Breast epithelium (tissue), 4 donors: ENCODE measurements around the gene GLIS1. TPM values are rescaled to one million over a fixed set of nuclear protein-coding genes. Genes with fewer than 3 reads are reported as not detected.

Experiments used
- DNase-seq, 2 donors: peaks; one replicate each; pipeline ENCODE4 v3.0.0-alpha.2; 2019; ENCODE audit warnings: low spot score in 2 of 2
- H3K27ac ChIP-seq, 2 donors: fragments of 200-600 bp; sonication (generic) in 1 of 2; one replicate each; pipeline ENCODE4 v1.5.1; 2016 to 2019; ENCODE audit warnings: mild to moderate bottlenecking in 1 of 2
- H3K27me3 ChIP-seq, 2 donors: fragments of 200-600 bp; sonication (generic) in 1 of 2; one replicate each; pipeline versions ENCODE4 v1.5.1 to v1.6.0; 2017 to 2019; ENCODE audit warnings: control low read depth in 1 of 2, mild to moderate bottlenecking in 1 of 2
- H3K36me3 ChIP-seq: fragments of 200-600 bp; one replicate; pipeline ENCODE4 v1.5.1; 2019
- H3K4me1 ChIP-seq, 2 donors: fragments of 200-600 bp; sonication (generic); one replicate each; pipeline ENCODE4 v1.5.1; 2016 to 2019; ENCODE audit warnings: control low read depth in 1 of 2
- H3K4me3 ChIP-seq, 3 donors: fragments of 200-600 bp; sonication (generic); 1 replicate in 2 of 3; 2 replicates in 1 of 3; pipeline ENCODE4 v1.5.1; 2016 to 2019; ENCODE audit warnings: mild to moderate bottlenecking in 3 of 3, moderate library complexity in 2 of 3
- H3K9me3 ChIP-seq, 2 donors: fragments of 200-600 bp; sonication (generic) in 1 of 2; one replicate each; pipeline ENCODE4 v1.5.1; 2016 to 2019; ENCODE audit warnings: control low read depth in 1 of 2
- CTCF ChIP-seq, 3 donors: fragments of 450-650 bp; IDR thresholded peaks; one replicate each; pipeline ENCODE4 v1.5.1; 2016 to 2017; ENCODE audit warnings: antibody characterized with exemption in 3 of 3, mild to moderate bottlenecking in 3 of 3, moderate library complexity in 3 of 3
- POLR2A ChIP-seq: fragments of 450-650 bp; IDR thresholded peaks from one replicate; pipeline ENCODE4 v1.6.1; 2016; ENCODE audit warnings: antibody characterized with exemption, mild to moderate bottlenecking, moderate library complexity
- POLR2AphosphoS5 ChIP-seq, 3 donors: sonication (generic); formaldehyde crosslinking; IDR thresholded peaks; one replicate each; pipeline ENCODE4 v1.6.1; 2017; ENCODE audit warnings: antibody characterized with exemption in 3 of 3
- intact Hi-C: fragments of 100-400 bp; cut with DNase I; formaldehyde crosslinking; loops from one replicate; pipeline ENCODE4 v1.15.1; 2023; ENCODE audit warnings: low total_unique reads
- total RNA-seq, 3 donors: library from RNA; depleted of rRNA; stranded (reverse); fragments of >200 nt; gene quantifications; one replicate each; pipeline ENCODE4 v1.1.0, GENCODE V29; 2016

Gene GLIS1
- total RNA-seq, 3 donors from 2014 or later: 0.16 to 2.0 (median 0.59) TPM

DNA sequence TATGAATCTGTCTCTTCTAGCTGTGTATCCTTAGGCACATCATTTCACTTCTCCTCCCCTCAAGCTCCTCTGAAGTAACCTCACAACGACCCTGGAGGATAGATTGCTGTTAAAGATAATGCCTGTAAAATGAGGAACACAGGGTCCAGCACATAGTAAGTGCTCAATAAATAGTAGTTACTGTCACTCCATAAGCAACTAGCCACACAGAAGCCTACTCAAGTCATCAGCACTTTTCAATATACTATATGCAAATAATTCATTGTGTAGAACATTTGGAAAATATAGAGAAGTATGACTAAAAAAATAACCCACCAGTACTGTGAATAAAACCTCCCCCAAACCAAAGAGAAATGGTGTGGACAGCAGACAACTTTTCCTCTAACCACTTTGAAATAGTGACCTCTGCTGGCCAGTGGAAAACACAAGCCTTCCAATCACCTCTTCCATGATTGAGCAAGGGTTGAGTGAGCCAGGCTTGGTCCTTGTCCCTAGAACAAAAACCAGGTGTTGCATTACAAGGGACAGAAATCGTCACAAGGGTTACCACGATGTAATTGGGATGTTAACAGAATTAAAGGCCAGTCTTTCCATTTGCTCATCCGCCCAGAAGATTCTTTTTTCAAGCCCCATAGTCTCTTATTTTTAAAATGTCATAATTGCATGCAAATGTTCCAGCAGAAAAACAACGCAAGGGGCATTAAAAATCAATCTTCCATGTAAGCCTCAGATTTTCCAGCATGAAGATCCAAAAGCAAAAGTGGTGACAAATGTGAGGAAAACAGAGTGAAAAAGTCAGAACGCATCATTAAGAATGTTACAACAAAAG, 15.7 kb upstream of the GLIS1 start:
- peak in 2 of 3 donors; percentile 27 to 59 for TF ChIP-seq CTCF (IDR thresholded peaks at IDR 0.05)
- no peak for TF ChIP-seq POLR2AphosphoS5 (IDR thresholded peaks at IDR 0.05)
- Histone ChIP-seq H3K27me3 (no peaks in the 10 kb centered on the region), H3K4me1 (no peaks in the 10 kb centered on the region), H3K4me3 (no peak overlapping the region), H3K36me3 (no peaks in the 10 kb centered on the region), H3K9me3 (no peaks in the 10 kb centered on the region), H3K27ac (no peak overlapping the region)
- no peak for DNase-seq
- intact Hi-C loops: no loop called here

DNA sequence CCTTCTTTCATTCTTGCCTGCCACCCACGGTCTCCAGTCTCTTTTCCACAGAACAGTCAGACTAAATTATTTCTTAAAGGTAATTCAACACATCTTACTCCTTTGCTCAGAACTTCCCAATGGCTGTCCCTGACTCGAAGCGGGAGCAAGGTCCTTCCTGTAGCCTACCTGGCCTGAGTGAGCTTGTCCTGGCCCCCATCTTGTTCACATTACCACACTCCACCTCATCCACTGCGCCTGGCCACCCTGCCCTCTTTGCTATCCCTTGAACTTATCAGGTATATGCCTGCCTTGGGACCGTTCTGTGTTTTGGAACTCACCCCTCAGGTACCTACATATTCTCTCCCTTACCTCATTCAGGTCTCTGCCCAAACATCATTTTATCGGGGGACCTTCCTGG, 13.3 kb upstream of the GLIS1 start:
- DNase-seq: no peak
- H3K27ac ChIP-seq: no peak overlapping the region
- H3K4me1 ChIP-seq: no peaks in the 10 kb centered on the region
- no peak overlapping the region for H3K4me3 ChIP-seq
- H3K36me3 ChIP-seq: no peaks in the 10 kb centered on the region
- intact Hi-C loops: no loop called here
- no peaks in the 10 kb centered on the region for H3K9me3 ChIP-seq
- TF ChIP-seq POLR2A (no peak), POLR2AphosphoS5 (IDR thresholded peaks at IDR 0.05) (no peak), CTCF (IDR thresholded peaks at IDR 0.05) (no peak)
- H3K27me3 ChIP-seq: no peaks in the 10 kb centered on the region

DNA sequence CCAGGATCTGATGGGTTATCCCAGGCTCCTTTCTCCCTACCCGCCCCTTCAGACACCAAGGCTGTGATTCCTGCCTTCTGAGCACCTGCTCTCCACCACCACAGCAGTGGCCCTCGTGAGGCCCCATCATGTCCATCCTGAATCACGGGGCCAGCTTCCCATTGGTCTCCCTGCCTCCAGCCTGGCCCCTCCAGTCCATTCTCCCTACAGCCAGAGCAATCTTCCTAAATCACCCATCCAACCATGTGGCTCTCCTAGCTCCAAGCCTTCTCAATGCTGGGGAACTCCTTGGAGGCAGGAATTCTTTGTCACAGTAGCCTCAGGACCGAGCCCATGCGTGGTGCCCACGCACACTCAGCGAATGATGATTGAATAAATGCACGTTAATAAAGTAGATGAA, 8.9 kb upstream of the GLIS1 start:
- no peaks in the 10 kb centered on the region for H3K27me3 ChIP-seq
- TF ChIP-seq CTCF (IDR thresholded peaks at IDR 0.05) (no peak), POLR2AphosphoS5 (IDR thresholded peaks at IDR 0.05) (no peak), POLR2A (no peak)
- H3K9me3 ChIP-seq: no peaks in the 10 kb centered on the region
- H3K4me3 ChIP-seq: no peak overlapping the region
- no peaks in the 10 kb centered on the region for H3K4me1 ChIP-seq
- H3K27ac ChIP-seq: no peak overlapping the region
- intact Hi-C loops: no loop called here
- DNase-seq: no peak
- H3K36me3 ChIP-seq: no peaks in the 10 kb centered on the region

- H3K4me1 ChIP-seq: no peaks in the 10 kb centered on the region
- TF ChIP-seq CTCF (IDR thresholded peaks at IDR 0.05) (no peak), POLR2AphosphoS5 (IDR thresholded peaks at IDR 0.05) (no peak), POLR2A (no peak)
- H3K27me3 ChIP-seq: peaks cover 0 to 15% of the 10 kb centered on the region in 2 donors
- H3K9me3 ChIP-seq: no peaks in the 10 kb centered on the region
- H3K36me3 ChIP-seq: no peaks in the 10 kb centered on the region
- no peak for DNase-seq
- H3K4me3 ChIP-seq: no peak overlapping the region
- intact Hi-C loops: no loop called here
- H3K27ac ChIP-seq: no peak overlapping the region
These were observed 1.7 kb upstream of the GLIS1 start for GRCh38 chr1:53740621-53741105.
